Liver (tissue), 3 donors: Measurements from ENCODE around the gene GJA10.

Experiments used
- EGR1 ChIP-seq, 2 donors: IDR thresholded peaks; 2 replicates each; pipeline ENCODE4 v1.6.1; 2016 to 2018; ENCODE audit warnings: antibody characterized with exemption in 2 of 2, low read depth in 2 of 2
- FOXA1 ChIP-seq: IDR thresholded peaks from 2 replicates; pipeline ENCODE4 v1.6.1; 2016; ENCODE audit warnings: antibody characterized with exemption
- GABPA ChIP-seq, 2 donors: IDR thresholded peaks in 1 of 2; conservative IDR thresholded peaks in 1 of 2; 2 replicates each; pipeline ENCODE4 v1.6.1; 2016; ENCODE audit warnings: antibody characterized with exemption in 2 of 2, mild to moderate bottlenecking in 1 of 2, moderate library complexity in 1 of 2
- JUND ChIP-seq, 2 donors: IDR thresholded peaks; 2 replicates each; pipeline ENCODE4 v1.6.1; 2016; ENCODE audit warnings: antibody characterized with exemption in 2 of 2
- RAD21 ChIP-seq, 2 donors: IDR thresholded peaks; 2 replicates each; pipeline ENCODE4 v1.6.1; 2016; ENCODE audit warnings: antibody characterized with exemption in 2 of 2, mild to moderate bottlenecking in 2 of 2
- SP1 ChIP-seq: IDR thresholded peaks from 2 replicates; pipeline ENCODE4 v1.6.1; 2018; ENCODE audit warnings: antibody characterized with exemption, mild to moderate bottlenecking
- TAF1 ChIP-seq: conservative IDR thresholded peaks from 2 replicates; pipeline ENCODE4 v1.6.1; 2016; ENCODE audit warnings: antibody characterized with exemption, mild to moderate bottlenecking
- YY1 ChIP-seq: IDR thresholded peaks from 2 replicates; pipeline ENCODE4 v1.6.1; 2016; ENCODE audit warnings: antibody characterized with exemption, mild to moderate bottlenecking
- TF ChIP-seq, protein P1 (sequence below): IDR thresholded peaks from 2 replicates; pipeline ENCODE4 v1.6.1; 2016; ENCODE audit warnings: antibody characterized with exemption
- TF ChIP-seq, protein P2 (sequence below): fragments of 150-350 bp; IDR thresholded peaks from 2 replicates; pipeline ENCODE4 v1.5.1; 2017; ENCODE audit warnings: improper control_type of control experiment, low read depth, low read length; ENCODE audit not compliant: missing input control
- TF ChIP-seq, protein P3 (sequence below): IDR thresholded peaks from 2 replicates; pipeline ENCODE4 v1.6.1; 2016; ENCODE audit warnings: antibody characterized with exemption, mild to moderate bottlenecking
- donor health status: healthy.
- donor health status: healthy.

DNA sequence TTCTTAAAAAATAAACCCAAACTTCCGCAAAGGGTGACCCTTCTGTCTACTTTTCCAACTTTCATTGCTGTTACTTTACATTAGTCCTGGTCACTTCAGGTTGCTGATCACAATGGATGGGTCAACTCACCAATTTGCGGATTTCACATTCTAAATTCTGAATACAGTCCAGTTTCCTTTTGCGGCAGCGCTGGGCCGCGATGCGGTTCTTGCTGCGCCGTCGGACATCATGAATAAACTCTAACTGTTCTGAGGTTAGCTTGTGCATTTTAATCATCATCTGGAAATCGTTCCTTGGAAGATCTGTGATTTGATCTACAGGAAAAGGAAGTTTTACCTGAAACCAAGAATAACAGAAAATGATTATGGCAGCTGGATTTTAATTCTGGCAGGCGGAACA, 43.7 kb downstream of the GJA10 start:
- TF ChIP-seq, protein P1, sequence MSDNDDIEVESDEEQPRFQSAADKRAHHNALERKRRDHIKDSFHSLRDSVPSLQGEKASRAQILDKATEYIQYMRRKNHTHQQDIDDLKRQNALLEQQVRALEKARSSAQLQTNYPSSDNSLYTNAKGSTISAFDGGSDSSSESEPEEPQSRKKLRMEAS, result no peak
- TF ChIP-seq, protein P2, sequence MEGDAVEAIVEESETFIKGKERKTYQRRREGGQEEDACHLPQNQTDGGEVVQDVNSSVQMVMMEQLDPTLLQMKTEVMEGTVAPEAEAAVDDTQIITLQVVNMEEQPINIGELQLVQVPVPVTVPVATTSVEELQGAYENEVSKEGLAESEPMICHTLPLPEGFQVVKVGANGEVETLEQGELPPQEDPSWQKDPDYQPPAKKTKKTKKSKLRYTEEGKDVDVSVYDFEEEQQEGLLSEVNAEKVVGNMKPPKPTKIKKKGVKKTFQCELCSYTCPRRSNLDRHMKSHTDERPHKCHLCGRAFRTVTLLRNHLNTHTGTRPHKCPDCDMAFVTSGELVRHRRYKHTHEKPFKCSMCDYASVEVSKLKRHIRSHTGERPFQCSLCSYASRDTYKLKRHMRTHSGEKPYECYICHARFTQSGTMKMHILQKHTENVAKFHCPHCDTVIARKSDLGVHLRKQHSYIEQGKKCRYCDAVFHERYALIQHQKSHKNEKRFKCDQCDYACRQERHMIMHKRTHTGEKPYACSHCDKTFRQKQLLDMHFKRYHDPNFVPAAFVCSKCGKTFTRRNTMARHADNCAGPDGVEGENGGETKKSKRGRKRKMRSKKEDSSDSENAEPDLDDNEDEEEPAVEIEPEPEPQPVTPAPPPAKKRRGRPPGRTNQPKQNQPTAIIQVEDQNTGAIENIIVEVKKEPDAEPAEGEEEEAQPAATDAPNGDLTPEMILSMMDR, result no peak
- TF ChIP-seq JUND (IDR thresholded peaks at IDR 0.05), result no peak
- TF ChIP-seq TAF1, result no peak
- TF ChIP-seq, protein P3, sequence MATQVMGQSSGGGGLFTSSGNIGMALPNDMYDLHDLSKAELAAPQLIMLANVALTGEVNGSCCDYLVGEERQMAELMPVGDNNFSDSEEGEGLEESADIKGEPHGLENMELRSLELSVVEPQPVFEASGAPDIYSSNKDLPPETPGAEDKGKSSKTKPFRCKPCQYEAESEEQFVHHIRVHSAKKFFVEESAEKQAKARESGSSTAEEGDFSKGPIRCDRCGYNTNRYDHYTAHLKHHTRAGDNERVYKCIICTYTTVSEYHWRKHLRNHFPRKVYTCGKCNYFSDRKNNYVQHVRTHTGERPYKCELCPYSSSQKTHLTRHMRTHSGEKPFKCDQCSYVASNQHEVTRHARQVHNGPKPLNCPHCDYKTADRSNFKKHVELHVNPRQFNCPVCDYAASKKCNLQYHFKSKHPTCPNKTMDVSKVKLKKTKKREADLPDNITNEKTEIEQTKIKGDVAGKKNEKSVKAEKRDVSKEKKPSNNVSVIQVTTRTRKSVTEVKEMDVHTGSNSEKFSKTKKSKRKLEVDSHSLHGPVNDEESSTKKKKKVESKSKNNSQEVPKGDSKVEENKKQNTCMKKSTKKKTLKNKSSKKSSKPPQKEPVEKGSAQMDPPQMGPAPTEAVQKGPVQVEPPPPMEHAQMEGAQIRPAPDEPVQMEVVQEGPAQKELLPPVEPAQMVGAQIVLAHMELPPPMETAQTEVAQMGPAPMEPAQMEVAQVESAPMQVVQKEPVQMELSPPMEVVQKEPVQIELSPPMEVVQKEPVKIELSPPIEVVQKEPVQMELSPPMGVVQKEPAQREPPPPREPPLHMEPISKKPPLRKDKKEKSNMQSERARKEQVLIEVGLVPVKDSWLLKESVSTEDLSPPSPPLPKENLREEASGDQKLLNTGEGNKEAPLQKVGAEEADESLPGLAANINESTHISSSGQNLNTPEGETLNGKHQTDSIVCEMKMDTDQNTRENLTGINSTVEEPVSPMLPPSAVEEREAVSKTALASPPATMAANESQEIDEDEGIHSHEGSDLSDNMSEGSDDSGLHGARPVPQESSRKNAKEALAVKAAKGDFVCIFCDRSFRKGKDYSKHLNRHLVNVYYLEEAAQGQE, result no peak
- no peak for TF ChIP-seq SP1
- TF ChIP-seq YY1, result no peak
- no peak for TF ChIP-seq RAD21 (IDR thresholded peaks at IDR 0.05)
- no peak for TF ChIP-seq FOXA1
- no peak for TF ChIP-seq EGR1 (IDR thresholded peaks at IDR 0.05; ENCODE audit: low read depth in 2 of 2)
- TF ChIP-seq GABPA (IDR thresholded peaks at IDR 0.05 in 1 of 2, conservative IDR thresholded peaks at IDR 0.05 in 1 of 2), result no peak
